ENCODE measurements around the gene PLXNA3. TPM values are rescaled to one million over a fixed set of nuclear protein-coding genes. Genes with fewer than 3 reads are reported as not detected.

PLXNA3 gene
- total RNA-seq, 2 donors from 2014 or later: 15.7 to 21.0 TPM

GRCh38 chrX:154478728-154479622 lies 20.9 kb downstream of the PLXNA3 start, which contains the start of gene LAGE3:
Gene LAGE3 (minus strand): TSS chrX:154479281. CDS start chrX:154478915, 366 bp downstream.
- 25% methylated on average over 12 of the region's 85 CpGs for WGBS
- intact Hi-C loops (cut with DNase I): no loop called here
- Histone ChIP-seq H3K27ac (peak within 1 kb of the TSS; percentile 72 to 73), H3K4me3 (peak within 1 kb of the TSS; percentile 41 to 43), H3K4me1 (replicated peaks) (no peaks in the 10 kb centered on the region), H3K9me3 (no peaks in the 10 kb centered on the region), H3K27me3 (replicated peaks; ENCODE audit: insufficient read depth) (no peaks in the 10 kb centered on the region), H3K36me3 (no peaks in the 10 kb centered on the region)
- DNase-seq (ENCODE audit: low spot score): peak; percentile 87
- TF ChIP-seq CTCF (IDR thresholded peaks at IDR 0.05) (no peak), POLR2AphosphoS5 (IDR thresholded peaks at IDR 0.05) (peak; percentile 81), POLR2A (IDR thresholded peaks at IDR 0.05) (peak; percentile 82)

GRCh38 chrX:154481195-154481594 lies 23.1 kb downstream of the PLXNA3 start:
- TF ChIP-seq CTCF (IDR thresholded peaks at IDR 0.05): no peak
- TF ChIP-seq POLR2A (IDR thresholded peaks at IDR 0.05): no peak
- no peak for TF ChIP-seq POLR2AphosphoS5 (IDR thresholded peaks at IDR 0.05)
- Histone ChIP-seq H3K27ac (no peak overlapping the region), H3K9me3 (no peaks in the 10 kb centered on the region), H3K27me3 (replicated peaks; ENCODE audit: insufficient read depth) (no peaks in the 10 kb centered on the region), H3K36me3 (no peaks in the 10 kb centered on the region), H3K4me1 (replicated peaks) (no peaks in the 10 kb centered on the region), H3K4me3 (no peak overlapping the region)
- intact Hi-C loops (cut with DNase I): no loop called here
- DNase-seq (ENCODE audit: low spot score): no peak
- WGBS: 85% methylated on average over 5 of the region's 5 CpGs

GRCh38 chrX:154481911-154482601 lies 24.0 kb downstream of the PLXNA3 start:
- Histone ChIP-seq H3K9me3 (no peaks in the 10 kb centered on the region), H3K27me3 (replicated peaks; ENCODE audit: insufficient read depth) (no peaks in the 10 kb centered on the region), H3K36me3 (no peaks in the 10 kb centered on the region), H3K4me1 (replicated peaks) (no peaks in the 10 kb centered on the region), H3K27ac (no peak overlapping the region), H3K4me3 (no peak overlapping the region)
- TF ChIP-seq POLR2AphosphoS5 (IDR thresholded peaks at IDR 0.05): no peak
- no peak for TF ChIP-seq CTCF (IDR thresholded peaks at IDR 0.05)
- TF ChIP-seq POLR2A (IDR thresholded peaks at IDR 0.05): no peak
- DNase-seq (ENCODE audit: low spot score): no peak
- WGBS: 44% methylated on average over 14 of the region's 14 CpGs
- intact Hi-C loops (cut with DNase I): no loop called here

- H3K4me3 ChIP-seq: no peak overlapping the region
- intact Hi-C loops (cut with DNase I): no loop called here
- no peak for DNase-seq (ENCODE audit: low spot score)
- H3K9me3 ChIP-seq: no peaks in the 10 kb centered on the region
- WGBS: 77% methylated on average over 5 of the region's 7 CpGs
- TF ChIP-seq POLR2AphosphoS5 (IDR thresholded peaks at IDR 0.05): no peak
- no peaks in the 10 kb centered on the region for H3K4me1 ChIP-seq (replicated peaks)
- H3K27ac ChIP-seq: no peak overlapping the region
- H3K36me3 ChIP-seq: no peaks in the 10 kb centered on the region
- H3K27me3 ChIP-seq (replicated peaks; ENCODE audit: insufficient read depth): no peaks in the 10 kb centered on the region
These were observed 24.7 kb downstream of the PLXNA3 start for GRCh38 chrX:154482786-154483185.

GRCh38 chrX:154483325-154483724 lies 25.2 kb downstream of the PLXNA3 start:
- 67% methylated on average over 3 of the region's 7 CpGs for WGBS
- no peak for DNase-seq (ENCODE audit: low spot score)
- H3K27me3 ChIP-seq (replicated peaks; ENCODE audit: insufficient read depth): no peaks in the 10 kb centered on the region
- no peaks in the 10 kb centered on the region for H3K9me3 ChIP-seq
- no peaks in the 10 kb centered on the region for H3K4me1 ChIP-seq (replicated peaks)
- H3K36me3 ChIP-seq: no peaks in the 10 kb centered on the region
- intact Hi-C loops (cut with DNase I): no loop called here
- no peak overlapping the region for H3K4me3 ChIP-seq
- no peak overlapping the region for H3K27ac ChIP-seq
- TF ChIP-seq CTCF (IDR thresholded peaks at IDR 0.05) (no peak), POLR2AphosphoS5 (IDR thresholded peaks at IDR 0.05) (no peak), POLR2A (IDR thresholded peaks at IDR 0.05) (no peak)
